Measurements from ENCODE around the gene DIP2C.
"Not testable (repeated sequence)": the region's sequence is repeated elsewhere in the genome, so short reads cannot be mapped to it uniquely, and the experiment has no call there.

DIP2C gene

DNA sequence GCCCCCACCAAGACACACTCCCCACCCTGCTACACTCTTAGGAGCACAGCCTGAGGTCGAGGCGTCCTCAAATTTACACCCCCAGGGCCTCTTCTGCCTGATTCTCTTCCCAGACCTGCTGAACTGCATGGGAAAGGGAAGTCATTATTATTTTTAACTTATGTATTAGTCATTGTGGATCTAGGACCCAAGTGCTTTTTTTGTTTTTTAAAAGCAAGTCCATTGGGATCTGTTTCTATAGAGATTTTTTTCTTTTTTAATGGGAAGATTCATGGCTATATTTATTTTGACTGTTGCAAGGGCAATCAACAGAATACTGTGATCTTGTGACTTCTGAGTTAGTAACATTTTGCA, 350.5 kb downstream of the DIP2C start:
- DNase-seq, result no peak

DNA sequence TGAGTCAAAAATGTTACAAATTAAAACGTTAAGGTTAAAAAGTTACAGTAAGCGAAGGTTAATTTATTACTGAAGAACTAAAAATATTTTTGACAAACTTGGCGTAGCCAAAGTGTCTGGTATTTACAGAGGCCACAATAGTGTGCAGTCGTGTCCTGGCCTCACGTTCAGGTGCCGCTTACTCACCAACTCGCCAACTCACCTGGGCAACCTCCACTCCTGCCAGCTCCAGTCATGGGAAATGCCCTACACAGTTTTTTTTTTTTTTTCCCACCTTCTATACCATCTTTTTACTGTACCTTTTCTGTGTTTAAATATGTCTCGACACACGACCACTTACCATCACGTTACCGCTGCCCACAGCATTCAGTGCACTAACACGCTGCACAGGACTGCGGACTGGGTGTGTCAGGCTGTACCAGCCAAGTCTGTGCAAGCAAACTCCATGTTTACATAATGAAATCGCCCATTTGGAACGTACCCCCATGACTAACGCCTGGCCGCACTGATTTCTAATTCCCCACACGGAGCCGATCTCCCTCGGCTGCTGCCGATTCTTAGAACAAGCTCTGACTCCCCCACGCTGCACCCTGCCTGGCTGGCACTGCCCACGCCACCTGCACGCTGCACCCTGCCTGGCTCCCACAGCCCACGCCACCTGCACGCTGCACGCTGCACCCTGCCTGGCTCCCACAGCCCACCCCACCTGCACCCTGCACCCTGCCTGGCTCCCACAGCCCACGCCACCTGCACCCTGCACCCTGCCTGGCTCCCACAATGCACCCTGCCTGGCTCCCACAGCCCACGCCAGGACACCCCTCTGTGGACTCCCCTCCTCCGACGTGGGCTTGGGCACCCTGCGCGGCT, 351.1 kb downstream of the DIP2C start:
- DNase-seq, result no peak

GRCh38 chr10:336247-336646, 353.2 kb downstream of the DIP2C start:
- no peak for DNase-seq

DNA sequence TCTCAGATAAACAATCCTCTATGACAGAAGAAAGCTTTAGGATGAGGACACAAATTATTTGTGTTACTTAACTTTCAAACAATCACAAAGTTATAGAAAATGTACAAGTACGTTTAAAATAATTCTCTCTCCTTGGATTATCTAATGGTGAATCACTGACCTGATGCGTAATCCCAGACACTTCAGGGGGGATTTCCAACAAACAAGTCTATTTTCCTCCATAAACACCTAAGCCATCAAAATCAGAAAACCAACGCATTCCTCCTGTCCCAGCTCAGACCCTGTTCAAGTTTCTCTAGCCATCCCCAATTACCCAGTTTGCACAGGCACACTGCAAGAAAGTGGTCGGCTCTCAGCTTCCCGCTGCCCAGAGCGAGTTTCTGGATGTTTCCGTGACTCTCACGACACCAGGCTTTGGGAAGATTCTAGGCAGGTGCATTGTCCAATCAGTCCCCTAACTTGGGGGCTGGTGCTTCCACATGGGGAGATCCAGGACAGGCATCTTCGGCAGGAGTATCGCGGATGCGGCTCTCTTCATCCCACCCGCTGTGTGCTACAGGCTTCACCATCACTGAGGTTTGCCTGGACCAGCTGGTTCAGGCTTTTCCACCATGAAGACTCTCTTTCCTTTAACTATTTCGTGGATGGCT, 354.2 kb downstream of the DIP2C start:
- no peak for DNase-seq

- no peak for DNase-seq
These were observed 358.3 kb downstream of the DIP2C start for GRCh38 chr10:331186-331585.

GRCh38 chr10:329361-330099, 359.9 kb downstream of the DIP2C start:
- DNase-seq, result no peak

DNA sequence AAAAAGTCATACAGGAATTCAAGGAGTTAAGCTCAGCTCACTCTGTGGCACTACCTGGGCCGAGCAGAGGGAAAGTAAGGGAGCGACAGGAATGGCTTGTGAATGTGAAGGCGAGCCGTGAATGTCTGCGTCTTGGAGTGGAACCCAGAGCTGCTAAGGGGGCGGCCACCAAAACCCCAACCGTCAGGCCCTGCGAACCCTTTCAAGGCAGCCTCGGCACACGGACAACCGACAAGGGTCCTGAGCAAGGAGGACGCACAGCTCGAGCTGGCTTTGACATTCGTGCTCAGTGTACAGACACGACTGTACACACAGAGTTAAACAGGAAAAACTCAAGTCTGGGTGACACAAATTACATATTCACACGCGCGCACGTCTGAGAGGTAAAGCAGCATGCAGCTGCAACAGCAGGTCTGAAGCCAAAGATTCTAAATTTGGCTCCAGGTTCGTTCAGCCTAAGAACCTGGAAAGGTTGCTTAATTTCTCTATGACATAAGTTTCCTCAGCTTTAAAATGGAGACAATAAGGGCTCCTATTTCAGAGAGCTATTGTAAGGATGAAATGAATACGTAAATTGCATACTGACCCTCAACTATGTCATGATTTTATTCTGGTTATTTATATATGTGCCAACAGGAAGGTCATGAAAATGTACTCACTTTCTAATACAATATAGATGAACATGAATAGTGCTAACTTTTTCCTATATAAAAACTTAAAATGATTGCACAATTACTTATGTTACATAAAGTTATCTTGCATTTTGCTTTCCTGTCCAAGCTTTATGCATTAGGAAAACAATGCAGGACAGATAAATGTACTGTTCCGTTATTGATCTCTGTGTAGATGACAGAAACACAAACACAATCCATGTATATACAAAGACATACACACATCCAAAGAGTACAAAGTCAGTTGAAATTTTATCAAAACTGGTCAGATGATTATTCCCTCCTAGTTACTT, 361.3 kb downstream of the DIP2C start:
- no peak for DNase-seq

DNA sequence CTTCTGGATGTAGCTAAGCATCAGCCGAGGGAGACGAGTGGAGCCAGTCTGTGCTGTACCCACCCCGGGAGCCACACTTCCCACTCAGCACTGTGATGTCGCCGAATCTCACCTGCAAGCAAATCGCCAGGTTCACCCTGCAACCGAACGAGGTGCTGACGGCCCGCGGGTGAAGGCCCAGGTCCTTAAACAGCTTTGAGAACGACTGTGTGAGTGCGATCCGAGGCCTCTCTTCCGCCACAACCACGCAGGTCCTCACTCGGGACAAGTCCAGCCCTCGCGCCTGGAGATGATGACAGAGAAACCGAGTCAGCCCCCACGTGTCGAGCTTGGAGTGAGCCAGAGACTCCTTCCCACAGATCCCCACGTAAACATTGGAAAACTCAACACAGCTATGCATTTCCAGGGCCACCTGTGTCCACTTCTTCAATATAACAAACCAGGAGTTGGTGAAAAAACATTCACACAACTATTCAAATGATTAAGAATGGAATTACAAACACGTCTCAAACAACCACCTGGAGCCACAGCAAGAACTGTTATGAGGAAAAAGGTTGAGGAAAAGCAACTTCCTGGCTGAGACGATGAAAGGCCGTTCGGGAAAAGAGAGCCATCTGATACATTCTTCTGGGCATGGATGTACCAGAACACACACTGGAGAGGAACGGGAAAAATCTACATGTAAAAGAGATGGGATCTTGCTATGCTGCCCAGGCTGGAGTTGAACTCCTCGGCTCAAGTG, 362.4 kb downstream of the DIP2C start:
- DNase-seq, result no peak

- no peak for DNase-seq
These were observed 363.1 kb downstream of the DIP2C start for GRCh38 chr10:326350-326749.

- DNase-seq, result no peak
These were observed 364.2 kb downstream of the DIP2C start for GRCh38 chr10:325282-325681.

- no peak for DNase-seq
These were observed 364.9 kb downstream of the DIP2C start for GRCh38 chr10:324593-324992.

- no peak for DNase-seq
These were observed 365.7 kb downstream of the DIP2C start for GRCh38 chr10:323651-324293.

- not testable (repeated sequence) for DNase-seq
These were observed 366.4 kb downstream of the DIP2C start for GRCh38 chr10:323046-323445.

DNA sequence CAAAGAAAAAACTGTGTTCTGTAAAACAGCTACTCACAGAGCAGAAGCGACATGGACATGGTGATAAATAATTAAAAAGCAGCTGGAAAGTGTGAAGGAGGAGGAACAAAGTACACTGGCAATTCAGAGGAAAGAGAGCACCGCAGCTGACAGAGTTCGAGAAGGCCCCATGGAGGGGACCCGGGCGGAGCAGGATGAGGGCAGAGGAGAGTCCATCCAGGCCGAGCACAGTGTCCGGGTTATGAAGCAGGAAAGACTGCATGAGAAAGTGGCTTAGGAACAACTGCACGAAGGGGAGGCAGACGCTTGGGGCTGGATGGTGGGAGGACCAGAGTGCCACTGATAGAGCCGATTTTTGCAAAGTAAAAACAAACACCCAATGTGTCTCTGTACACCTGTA, 368.7 kb downstream of the DIP2C start:
- DNase-seq, result no peak

- DNase-seq, result no peak
These were observed 371.5 kb downstream of the DIP2C start for GRCh38 chr10:317926-318325.

DNA sequence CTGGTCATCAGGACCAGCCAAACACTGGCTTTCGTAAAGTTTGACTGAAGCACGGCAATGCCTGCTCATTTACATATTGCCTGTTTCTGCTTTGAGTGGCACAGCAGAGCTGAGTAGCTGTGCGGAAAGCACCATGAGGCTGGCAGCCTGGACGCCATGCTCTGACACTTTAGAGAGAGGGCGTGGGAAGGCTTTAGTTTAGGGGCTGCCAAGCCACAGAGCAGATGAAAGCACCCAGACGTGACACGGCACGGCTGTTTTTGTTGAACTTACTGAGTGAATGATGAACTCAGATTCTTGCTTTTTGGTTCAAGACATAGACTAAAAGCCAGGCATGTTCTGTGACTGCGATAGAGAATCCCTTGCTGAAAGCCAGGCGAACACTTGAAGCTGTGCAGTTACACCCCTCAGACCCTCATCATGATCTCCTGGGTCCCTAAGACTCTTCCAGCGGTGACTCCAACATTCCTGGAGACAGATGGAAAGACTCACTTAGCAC, 372.1 kb downstream of the DIP2C start:
- no peak for DNase-seq

- no peak for DNase-seq
These were observed 373.1 kb downstream of the DIP2C start for GRCh38 chr10:316390-316789.

DNA sequence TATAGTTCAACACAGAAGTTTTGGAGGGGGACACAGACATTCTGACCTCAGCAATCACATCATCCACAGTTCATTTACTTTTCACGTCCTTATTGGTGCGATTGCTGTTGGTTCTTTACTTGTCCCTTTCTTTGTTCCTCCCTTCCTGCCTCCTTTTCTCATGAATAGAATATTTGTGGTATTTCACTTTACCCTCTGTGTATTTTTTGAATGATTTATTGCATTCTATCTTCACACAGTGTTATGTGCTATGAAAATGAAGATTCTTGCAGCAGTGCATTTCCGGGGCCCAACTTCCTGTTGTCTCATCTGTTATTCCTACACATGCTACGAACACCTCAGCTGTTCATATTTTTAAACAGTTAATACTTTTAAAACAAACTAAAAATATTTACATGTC, 374.6 kb downstream of the DIP2C start:
- no peak for DNase-seq

DNA sequence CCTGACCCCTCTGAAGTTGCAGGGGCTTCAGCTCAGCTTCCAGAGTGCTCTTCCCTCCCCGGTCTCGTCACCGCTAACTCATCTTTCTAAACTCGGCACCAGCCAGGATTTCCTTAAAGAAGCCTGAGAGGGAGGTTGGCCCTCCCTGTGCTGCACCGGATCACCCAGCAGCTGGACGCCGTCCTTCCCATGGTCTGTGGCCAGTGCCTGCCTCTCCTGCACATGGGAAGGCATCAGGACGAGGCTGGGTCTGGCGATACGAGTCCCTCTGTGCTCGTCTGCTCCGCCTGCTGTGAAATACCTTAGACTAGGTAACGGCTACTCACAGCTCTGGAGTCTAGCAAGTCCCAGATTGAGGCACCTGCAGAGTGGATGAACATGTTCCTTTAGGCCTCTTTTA, 375.1 kb downstream of the DIP2C start:
- DNase-seq, result no peak

DNA sequence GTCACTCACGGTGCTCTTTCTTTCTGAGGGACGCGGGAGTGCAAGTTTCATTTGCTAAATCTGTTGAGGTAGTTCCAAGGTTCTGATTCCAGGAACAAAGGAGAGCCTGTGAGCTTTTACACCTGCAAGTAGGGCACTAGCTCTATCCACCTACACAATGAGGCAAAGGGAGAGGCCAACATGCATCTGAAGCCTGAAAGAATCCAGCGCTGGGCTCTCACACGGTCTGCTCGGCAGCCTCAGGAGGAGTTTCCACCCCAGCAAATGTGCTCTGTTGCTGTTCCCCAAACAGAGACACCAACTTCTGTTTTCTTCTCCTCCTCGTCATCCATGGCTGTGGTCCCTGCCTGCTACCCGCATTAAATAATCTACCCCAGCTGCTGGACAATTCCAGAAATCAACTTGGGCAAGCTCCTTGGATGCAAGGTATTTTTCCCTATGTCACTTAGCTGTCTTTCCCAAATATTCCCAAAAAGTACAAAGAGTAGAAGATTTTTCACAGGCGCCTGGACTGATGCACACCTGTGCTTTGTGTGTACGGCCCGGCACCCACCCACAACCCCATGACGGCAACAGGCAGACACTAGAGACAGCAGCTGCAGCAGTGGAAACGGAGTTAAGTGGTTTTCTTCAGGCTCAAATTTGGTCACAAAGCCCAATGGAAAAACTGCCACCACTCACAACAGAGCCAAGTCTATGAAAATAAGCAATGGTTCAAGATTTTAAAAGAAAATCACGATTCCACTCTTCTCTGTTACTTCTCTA, 377.4 kb downstream of the DIP2C start:
- no peak for DNase-seq
